HG03378 (cell line): ENCODE results near the gene ADGRA1.

Source experiments
- ATAC-seq: cut with Tn5 transposase; IDR thresholded peaks from one replicate; pipeline ENCODE4 v1.9.1; 2021; ENCODE audit warnings: mild to moderate bottlenecking, moderate library complexity; ENCODE audit not compliant: unreplicated experiment

Gene ADGRA1

GRCh38 chr10:133072720-133073390 lies 14.9 kb upstream of the ADGRA1 start:
- no peak for ATAC-seq

- ATAC-seq: no peak
Measured at GRCh38 chr10:133075346-133076137, 12.2 kb upstream of the ADGRA1 start.

- no peak for ATAC-seq
Measured at GRCh38 chr10:133076274-133077038, 11.3 kb upstream of the ADGRA1 start.

- no peak for ATAC-seq
Measured at GRCh38 chr10:133079836-133080682, 7.7 kb upstream of the ADGRA1 start.

GRCh38 chr10:133080683-133081040 lies 7.1 kb upstream of the ADGRA1 start:
- no peak for ATAC-seq

- no peak for ATAC-seq
Measured at GRCh38 chr10:133081636-133082035, 6.1 kb upstream of the ADGRA1 start.

- no peak for ATAC-seq
Measured at GRCh38 chr10:133082685-133083421, 4.9 kb upstream of the ADGRA1 start.

GRCh38 chr10:133083422-133084100 lies 4.2 kb upstream of the ADGRA1 start:
- ATAC-seq: no peak

GRCh38 chr10:133084491-133084890 lies 3.2 kb upstream of the ADGRA1 start:
- ATAC-seq: no peak

GRCh38 chr10:133085251-133086125 lies 2.2 kb upstream of the ADGRA1 start:
- ATAC-seq: no peak

GRCh38 chr10:133086247-133086646 lies 1.5 kb upstream of the ADGRA1 start:
- no peak for ATAC-seq

- no peak for ATAC-seq
Measured at GRCh38 chr10:133087045-133087678, 562 bp upstream of the ADGRA1 start.

GRCh38 chr10:133088179-133088955 lies 643 bp downstream of the ADGRA1 start:
- no peak for ATAC-seq

GRCh38 chr10:133088956-133089800 lies 1.5 kb downstream of the ADGRA1 start:
- no peak for ATAC-seq

- ATAC-seq: no peak
Measured at GRCh38 chr10:133090101-133090500, 2.4 kb downstream of the ADGRA1 start.

GRCh38 chr10:133090654-133091053 lies 2.9 kb downstream of the ADGRA1 start:
- ATAC-seq: no peak
